ENCODE measurements around the gene EFCAB3.
"Not testable (repeated sequence)": the region's sequence is repeated elsewhere in the genome, so short reads cannot be mapped to it uniquely, and the experiment has no call there.

The EFCAB3 gene

DNA sequence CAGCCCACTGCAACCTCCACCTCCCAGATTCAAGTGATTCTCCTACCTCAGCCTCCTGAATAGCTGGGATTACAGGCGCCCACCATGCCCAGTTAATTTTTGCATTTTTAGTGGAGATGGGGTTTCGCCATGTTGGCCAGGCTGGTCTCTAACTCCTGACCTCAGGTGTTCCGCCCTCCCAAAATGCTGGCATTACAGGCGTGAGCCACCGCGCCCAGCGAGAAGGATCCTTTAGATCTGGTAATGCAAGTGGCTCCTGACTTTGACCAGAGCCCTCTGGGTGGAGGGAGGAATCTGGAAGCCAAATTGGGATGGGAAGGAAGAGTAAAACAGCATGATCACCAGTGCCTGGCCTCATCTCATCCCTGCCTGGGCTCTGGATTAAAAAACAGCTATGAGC is 84.9 kb downstream of the EFCAB3 start:
- not testable (repeated sequence) for DNase-seq
